GM12878 (cell line): ENCODE data around the gene CCDC27. TPM values are rescaled to one million over a fixed set of nuclear protein-coding genes. Genes with fewer than 3 reads are reported as not detected.

ENCODE experiments used
- ASH2L ChIP-seq: fragments of 300-600, 200-600 bp; sonication (generic); IDR thresholded peaks from 2 replicates; pipeline ENCODE4 v1.6.1; 2017; ENCODE audit warnings: low read depth, mild to moderate bottlenecking, borderline replicate concordance
- BACH1 ChIP-seq: fragments of 450-650 bp; IDR thresholded peaks from 2 replicates; pipeline ENCODE4 v1.6.1; 2017; ENCODE audit warnings: mild to moderate bottlenecking, borderline replicate concordance
- BCL11A ChIP-seq: IDR thresholded peaks from 2 replicates; pipeline ENCODE4 v1.6.1; 2011; ENCODE audit warnings: low read depth, low read length
- POU2F2 ChIP-seq: IDR thresholded peaks from 3 replicates; pipeline ENCODE4 v1.6.1; 2011; ENCODE audit warnings: low read depth, mild to moderate bottlenecking, low read length, borderline replicate concordance
- polyA plus RNA-seq, 11 experiments: library from polyadenylated mRNA; depleted of rRNA in 4 of 11; unstranded in 6 of 11; stranded (reverse) in 5 of 11; fragments of >200 nt; fragmentation: Nextera tagmentation in 4 of 11; fragmentation: Illumina TruSeq in 1 of 11; extraction: Ambion mirVana in 4 of 11; extraction: Trizol in 1 of 11; gene quantifications; 1 replicate in 1 of 11; 2 replicates in 10 of 11; pipeline versions ENCODE4 v1.2.1 to v1.2.3, GENCODE V29; 2011 to 2016; ENCODE audit warnings: inconsistent platforms in 2 of 11, missing spikeins in 2 of 11, low read depth in 1 of 11
- total RNA-seq, 4 experiments: library from RNA; depleted of rRNA in 3 of 4; stranded (reverse); fragments of >200 nt in 3 of 4; fragmentation: Illumina TruSeq in 1 of 4; extraction: Trizol in 1 of 4; gene quantifications; 2 replicates each; pipeline versions ENCODE4 v1.2.1 to v1.2.3, GENCODE V29; 2013 to 2021
- TF ChIP-seq, protein P1 (sequence below): fragments of 450-650 bp; IDR thresholded peaks from 2 replicates; pipeline ENCODE4 v1.6.1; 2017; ENCODE audit warnings: mild to moderate bottlenecking, moderate library complexity
- TF ChIP-seq, protein P2 (sequence below): fragments of 450-650 bp; IDR thresholded peaks from 2 replicates; pipeline ENCODE4 v1.6.1; 2016; ENCODE audit warnings: mild to moderate bottlenecking
- TF ChIP-seq, protein P3 (sequence below): IDR thresholded peaks from 2 replicates; pipeline ENCODE4 v1.6.1; 2011; ENCODE audit warnings: borderline replicate concordance, low read depth, mild to moderate bottlenecking, moderate library complexity, low read length; ENCODE audit not compliant: insufficient read depth, poor library complexity, severe bottlenecking

Gene CCDC27
- total and polyA plus RNA-seq, 10 of the 15 experiments (the other 5 are each of a cell fraction or from before 2014, with no cell fraction given): 0.05 TPM; not detected in 9

- TF ChIP-seq, protein P1, sequence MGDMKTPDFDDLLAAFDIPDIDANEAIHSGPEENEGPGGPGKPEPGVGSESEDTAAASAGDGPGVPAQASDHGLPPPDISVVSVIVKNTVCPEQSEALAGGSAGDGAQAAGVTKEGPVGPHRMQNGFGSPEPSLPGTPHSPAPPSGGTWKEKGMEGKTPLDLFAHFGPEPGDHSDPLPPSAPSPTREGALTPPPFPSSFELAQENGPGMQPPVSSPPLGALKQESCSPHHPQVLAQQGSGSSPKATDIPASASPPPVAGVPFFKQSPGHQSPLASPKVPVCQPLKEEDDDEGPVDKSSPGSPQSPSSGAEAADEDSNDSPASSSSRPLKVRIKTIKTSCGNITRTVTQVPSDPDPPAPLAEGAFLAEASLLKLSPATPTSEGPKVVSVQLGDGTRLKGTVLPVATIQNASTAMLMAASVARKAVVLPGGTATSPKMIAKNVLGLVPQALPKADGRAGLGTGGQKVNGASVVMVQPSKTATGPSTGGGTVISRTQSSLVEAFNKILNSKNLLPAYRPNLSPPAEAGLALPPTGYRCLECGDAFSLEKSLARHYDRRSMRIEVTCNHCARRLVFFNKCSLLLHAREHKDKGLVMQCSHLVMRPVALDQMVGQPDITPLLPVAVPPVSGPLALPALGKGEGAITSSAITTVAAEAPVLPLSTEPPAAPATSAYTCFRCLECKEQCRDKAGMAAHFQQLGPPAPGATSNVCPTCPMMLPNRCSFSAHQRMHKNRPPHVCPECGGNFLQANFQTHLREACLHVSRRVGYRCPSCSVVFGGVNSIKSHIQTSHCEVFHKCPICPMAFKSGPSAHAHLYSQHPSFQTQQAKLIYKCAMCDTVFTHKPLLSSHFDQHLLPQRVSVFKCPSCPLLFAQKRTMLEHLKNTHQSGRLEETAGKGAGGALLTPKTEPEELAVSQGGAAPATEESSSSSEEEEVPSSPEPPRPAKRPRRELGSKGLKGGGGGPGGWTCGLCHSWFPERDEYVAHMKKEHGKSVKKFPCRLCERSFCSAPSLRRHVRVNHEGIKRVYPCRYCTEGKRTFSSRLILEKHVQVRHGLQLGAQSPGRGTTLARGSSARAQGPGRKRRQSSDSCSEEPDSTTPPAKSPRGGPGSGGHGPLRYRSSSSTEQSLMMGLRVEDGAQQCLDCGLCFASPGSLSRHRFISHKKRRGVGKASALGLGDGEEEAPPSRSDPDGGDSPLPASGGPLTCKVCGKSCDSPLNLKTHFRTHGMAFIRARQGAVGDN: no peak
- TF ChIP-seq ASH2L (no peak), POU2F2 (no peak), BCL11A (no peak), BACH1 (no peak)
- TF ChIP-seq, protein P2, sequence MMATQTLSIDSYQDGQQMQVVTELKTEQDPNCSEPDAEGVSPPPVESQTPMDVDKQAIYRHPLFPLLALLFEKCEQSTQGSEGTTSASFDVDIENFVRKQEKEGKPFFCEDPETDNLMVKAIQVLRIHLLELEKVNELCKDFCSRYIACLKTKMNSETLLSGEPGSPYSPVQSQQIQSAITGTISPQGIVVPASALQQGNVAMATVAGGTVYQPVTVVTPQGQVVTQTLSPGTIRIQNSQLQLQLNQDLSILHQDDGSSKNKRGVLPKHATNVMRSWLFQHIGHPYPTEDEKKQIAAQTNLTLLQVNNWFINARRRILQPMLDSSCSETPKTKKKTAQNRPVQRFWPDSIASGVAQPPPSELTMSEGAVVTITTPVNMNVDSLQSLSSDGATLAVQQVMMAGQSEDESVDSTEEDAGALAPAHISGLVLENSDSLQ: no peak
- TF ChIP-seq, protein P3, sequence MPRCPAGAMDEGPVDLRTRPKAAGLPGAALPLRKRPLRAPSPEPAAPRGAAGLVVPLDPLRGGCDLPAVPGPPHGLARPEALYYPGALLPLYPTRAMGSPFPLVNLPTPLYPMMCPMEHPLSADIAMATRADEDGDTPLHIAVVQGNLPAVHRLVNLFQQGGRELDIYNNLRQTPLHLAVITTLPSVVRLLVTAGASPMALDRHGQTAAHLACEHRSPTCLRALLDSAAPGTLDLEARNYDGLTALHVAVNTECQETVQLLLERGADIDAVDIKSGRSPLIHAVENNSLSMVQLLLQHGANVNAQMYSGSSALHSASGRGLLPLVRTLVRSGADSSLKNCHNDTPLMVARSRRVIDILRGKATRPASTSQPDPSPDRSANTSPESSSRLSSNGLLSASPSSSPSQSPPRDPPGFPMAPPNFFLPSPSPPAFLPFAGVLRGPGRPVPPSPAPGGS: no peak
These were observed 65.0 kb downstream of the CCDC27 start (continued) for GRCh38 chr1:3817138-3817740.
